H9 (cell line): Measurements from ENCODE around the gene F12. TPM values are rescaled to one million over a fixed set of nuclear protein-coding genes. Genes with fewer than 3 reads are reported as not detected.

Experiments
- DNase-seq: peaks from one replicate; pipeline ENCODE4 v3.0.0-alpha.2; 2017
- H2AFZ ChIP-seq: one replicate; pipeline ENCODE4 v1.6.1; 2013; ENCODE audit warnings: mild to moderate bottlenecking, low read length, control low read depth, moderate library complexity
- H2AK5ac ChIP-seq: 2 replicates; pipeline ENCODE4 v1.6.1; 2013; ENCODE audit warnings: low read length, control low read depth, mixed read lengths; ENCODE audit not compliant: insufficient read length
- H2BK120ac ChIP-seq: one replicate; pipeline ENCODE4 v1.6.1; 2013; ENCODE audit warnings: low read depth, mild to moderate bottlenecking, low read length, control low read depth, inconsistent platforms; ENCODE audit not compliant: poor library complexity, severe bottlenecking
- H2BK12ac ChIP-seq: 2 replicates; pipeline ENCODE4 v1.6.1; 2013; ENCODE audit warnings: low read length, control low read depth, mixed read lengths, low read depth; ENCODE audit not compliant: insufficient read length
- H2BK15ac ChIP-seq: 2 replicates; pipeline ENCODE4 v1.6.1; 2013; ENCODE audit warnings: low read depth, low read length, control low read depth
- H2BK20ac ChIP-seq: one replicate; pipeline ENCODE4 v1.6.1; 2013; ENCODE audit warnings: low read depth, mild to moderate bottlenecking, low read length, control low read depth, inconsistent platforms; ENCODE audit not compliant: poor library complexity, severe bottlenecking
- H2BK5ac ChIP-seq: 2 replicates; pipeline ENCODE4 v1.6.1; 2013; ENCODE audit warnings: low read length, control low read depth, mixed read lengths; ENCODE audit not compliant: insufficient read length
- H3K14ac ChIP-seq: 2 replicates; pipeline ENCODE4 v1.6.1; 2013; ENCODE audit warnings: low read length, control low read depth; ENCODE audit not compliant: insufficient read depth
- H3K18ac ChIP-seq: 2 replicates; pipeline ENCODE4 v1.6.1; 2013; ENCODE audit warnings: low read depth, mild to moderate bottlenecking, mixed read lengths, low read length, control low read depth; ENCODE audit not compliant: insufficient read length
- H3K23ac ChIP-seq: 2 replicates; pipeline ENCODE4 v1.6.1; 2013; ENCODE audit warnings: low read length, control low read depth, mixed read lengths, low read depth; ENCODE audit not compliant: insufficient read length
- H3K23me2 ChIP-seq: 2 replicates; pipeline ENCODE4 v1.6.1; 2013; ENCODE audit warnings: low read depth, mild to moderate bottlenecking, mixed read lengths, low read length, control low read depth; ENCODE audit not compliant: insufficient read length, poor library complexity, severe bottlenecking
- H3K27ac ChIP-seq: 2 replicates; pipeline ENCODE4 v1.5.1; 2013; ENCODE audit warnings: low read length, control low read depth, mixed read lengths, low read depth; ENCODE audit not compliant: insufficient read length
- H3K27me3 ChIP-seq: 2 replicates; pipeline ENCODE4 v1.6.1; 2013; ENCODE audit warnings: low read length, control low read depth, inconsistent platforms; ENCODE audit not compliant: insufficient read depth
- H3K4ac ChIP-seq: 2 replicates; pipeline ENCODE4 v1.6.1; 2013; ENCODE audit warnings: low read depth, mild to moderate bottlenecking, control low read depth, inconsistent platforms, low read length, moderate library complexity
- H3K4me1 ChIP-seq: 2 replicates; pipeline ENCODE4 v1.6.1; 2013; ENCODE audit warnings: low read length, control low read depth, inconsistent platforms; ENCODE audit not compliant: insufficient read depth
- H3K4me2 ChIP-seq: 2 replicates; pipeline ENCODE4 v1.6.1; 2013; ENCODE audit warnings: low read length, control low read depth, mixed read lengths; ENCODE audit not compliant: insufficient read length, insufficient read depth
- H3K56ac ChIP-seq: 2 replicates; pipeline ENCODE4 v1.6.1; 2013; ENCODE audit warnings: low read depth, mild to moderate bottlenecking, mixed read lengths, low read length, control low read depth; ENCODE audit not compliant: insufficient read length
- H3K79me1 ChIP-seq: 2 replicates; pipeline ENCODE4 v1.6.1; 2013; ENCODE audit warnings: low read depth, mild to moderate bottlenecking, moderate library complexity, low read length, control low read depth, inconsistent platforms; ENCODE audit not compliant: insufficient read depth, poor library complexity, severe bottlenecking
- H3K79me2 ChIP-seq: 2 replicates; pipeline ENCODE4 v1.6.1; 2013; ENCODE audit warnings: low read length, control low read depth, inconsistent platforms; ENCODE audit not compliant: insufficient read depth
- H3K9ac ChIP-seq: 2 replicates; pipeline ENCODE4 v1.6.1; 2013; ENCODE audit warnings: low read length, control low read depth, mixed read lengths; ENCODE audit not compliant: insufficient read length; ENCODE audit errors: extremely low read depth
- H3K9me3 ChIP-seq: one replicate; pipeline ENCODE4 v1.6.1; 2013; ENCODE audit warnings: low read depth, low read length, inconsistent platforms; ENCODE audit not compliant: control insufficient read depth
- H3T11ph ChIP-seq: one replicate; pipeline ENCODE4 v1.6.1; 2013; ENCODE audit warnings: mild to moderate bottlenecking, low read length, control low read depth, inconsistent platforms
- H4K20me1 ChIP-seq: one replicate; pipeline ENCODE4 v1.6.1; 2013; ENCODE audit not compliant: control insufficient read depth, insufficient read length, insufficient read depth
- H4K5ac ChIP-seq: 2 replicates; pipeline ENCODE4 v1.6.1; 2013; ENCODE audit warnings: low read depth, mild to moderate bottlenecking, mixed read lengths, low read length, control low read depth; ENCODE audit not compliant: insufficient read length
- H4K8ac ChIP-seq: replicated peaks from 2 replicates; pipeline ENCODE4 v1.6.1; 2013; ENCODE audit warnings: low read length, control low read depth, mixed read lengths, low read depth; ENCODE audit not compliant: insufficient read length
- H4K91ac ChIP-seq: 2 replicates; pipeline ENCODE4 v1.6.1; 2013; ENCODE audit warnings: low read depth, mild to moderate bottlenecking, moderate library complexity, mixed read lengths, low read length, control low read depth; ENCODE audit not compliant: insufficient read length
- H3K27ac Mint-ChIP-seq, 3 experiments: 2 replicates in 2 of 3; 3 replicates in 1 of 3; pipeline ENCODE4 v1.8.0; 2020 to 2021; ENCODE audit warnings: mixed read lengths in 3 of 3, mild to moderate bottlenecking in 1 of 3, moderate library complexity in 1 of 3
- H3K27me3 Mint-ChIP-seq: 2 replicates; pipeline ENCODE4 v1.8.0; 2021; ENCODE audit warnings: low read depth, mild to moderate bottlenecking, moderate library complexity, mixed read lengths
- H3K36me3 Mint-ChIP-seq, 3 experiments: 2 replicates in 2 of 3; 3 replicates in 1 of 3; pipeline ENCODE4 v1.8.0; 2020 to 2021; ENCODE audit warnings: low read depth in 3 of 3, mixed read lengths in 3 of 3; ENCODE audit not compliant: insufficient read depth in 1 of 3
- H3K4me1 Mint-ChIP-seq, 2 experiments: 2 replicates each; pipeline ENCODE4 v1.8.0; 2020; ENCODE audit warnings: mixed read lengths in 2 of 2
- H3K4me3 Mint-ChIP-seq, 2 experiments: 2 replicates in 1 of 2; 3 replicates in 1 of 2; pipeline ENCODE4 v1.8.0; 2020 to 2021; ENCODE audit warnings: mild to moderate bottlenecking in 2 of 2, mixed read lengths in 2 of 2, moderate library complexity in 1 of 2
- H3K9me3 Mint-ChIP-seq, 2 experiments: 2 replicates in 1 of 2; 3 replicates in 1 of 2; pipeline ENCODE4 v1.8.0; 2020; ENCODE audit warnings: mild to moderate bottlenecking in 2 of 2, mixed read lengths in 2 of 2, moderate library complexity in 1 of 2
- WGBS: extraction: QIAGEN DNeasy Blood & Tissue Kit; methylation state at CpG from one replicate; pipeline ENCODE4 v1.1.7; 2013; ENCODE audit warnings: missing lambda C conversion rate, low lambda C conversion rate, mixed read lengths; ENCODE audit not compliant: insufficient read length; ENCODE audit errors: extremely low coverage; 5-methylcytosine and 5-hydroxymethylcytosine counted together
- total RNA-seq: library from RNA; stranded (reverse); gene quantifications from 2 replicates; pipeline ENCODE4 v1.2.1, GENCODE V29; 2021
- TF ChIP-seq, protein P1 (sequence below): fragments of 200-600 bp; sonication (generic); conservative IDR thresholded peaks from 3 replicates; pipeline ENCODE4 v1.8.0; 2021; ENCODE audit warnings: antibody characterized with exemption, mild to moderate bottlenecking

Gene F12
- total RNA-seq, 1 experiment from 2014 or later = 3.5 TPM

DNA sequence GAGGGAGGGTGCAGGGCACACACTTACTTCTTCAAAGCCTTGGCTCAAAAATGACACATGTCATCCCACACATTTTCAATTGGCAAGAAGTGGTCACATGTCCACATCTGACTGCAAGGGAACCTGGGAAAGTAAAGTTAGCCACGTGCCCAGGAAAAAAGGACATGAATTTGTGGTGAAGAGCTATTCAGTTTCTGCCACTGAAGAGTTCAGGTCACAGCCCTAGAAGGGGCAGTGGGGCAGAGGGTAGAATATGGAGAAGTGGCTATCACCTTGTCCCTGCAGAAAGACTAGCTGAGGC is 53.5 kb downstream of the F12 start:
- Mint-ChIP-seq H3K4me1 (peaks cover 4 to 8% of the 10 kb centered on the region in 2 experiments), H3K27ac (no peak overlapping the region), H3K36me3 (no peaks in the 10 kb centered on the region; a peak in 1 of 7 replicates), H3K9me3 (peaks cover 3 to 4% of the 10 kb centered on the region in 2 experiments; a peak in 4 of 5 replicates), H3K27me3 (peaks cover 49% of the 10 kb centered on the region), H3K4me3 (no peak overlapping the region)
- no peak overlapping the region for H2AFZ ChIP-seq
- H3K23ac ChIP-seq = no peak overlapping the region
- no peak overlapping the region for H3K4ac ChIP-seq
- no peaks in the 10 kb centered on the region for H4K20me1 ChIP-seq
- H3K4me1 ChIP-seq = peaks cover under 1% of the 10 kb centered on the region; the same call in 1 of the 2 replicates
- no peak overlapping the region for H3K9ac ChIP-seq
- H3K56ac ChIP-seq = no peak overlapping the region
- no peaks in the 10 kb centered on the region for H3K27me3 ChIP-seq
- H2BK15ac ChIP-seq = no peak overlapping the region
- H3K18ac ChIP-seq = no peak overlapping the region
- no peak overlapping the region for H4K91ac ChIP-seq
- H4K5ac ChIP-seq = no peak overlapping the region
- H2BK120ac ChIP-seq = no peak overlapping the region
- no peak overlapping the region for H4K8ac ChIP-seq
- TF ChIP-seq, protein P1, sequence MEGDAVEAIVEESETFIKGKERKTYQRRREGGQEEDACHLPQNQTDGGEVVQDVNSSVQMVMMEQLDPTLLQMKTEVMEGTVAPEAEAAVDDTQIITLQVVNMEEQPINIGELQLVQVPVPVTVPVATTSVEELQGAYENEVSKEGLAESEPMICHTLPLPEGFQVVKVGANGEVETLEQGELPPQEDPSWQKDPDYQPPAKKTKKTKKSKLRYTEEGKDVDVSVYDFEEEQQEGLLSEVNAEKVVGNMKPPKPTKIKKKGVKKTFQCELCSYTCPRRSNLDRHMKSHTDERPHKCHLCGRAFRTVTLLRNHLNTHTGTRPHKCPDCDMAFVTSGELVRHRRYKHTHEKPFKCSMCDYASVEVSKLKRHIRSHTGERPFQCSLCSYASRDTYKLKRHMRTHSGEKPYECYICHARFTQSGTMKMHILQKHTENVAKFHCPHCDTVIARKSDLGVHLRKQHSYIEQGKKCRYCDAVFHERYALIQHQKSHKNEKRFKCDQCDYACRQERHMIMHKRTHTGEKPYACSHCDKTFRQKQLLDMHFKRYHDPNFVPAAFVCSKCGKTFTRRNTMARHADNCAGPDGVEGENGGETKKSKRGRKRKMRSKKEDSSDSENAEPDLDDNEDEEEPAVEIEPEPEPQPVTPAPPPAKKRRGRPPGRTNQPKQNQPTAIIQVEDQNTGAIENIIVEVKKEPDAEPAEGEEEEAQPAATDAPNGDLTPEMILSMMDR = no peak
- H3K9me3 ChIP-seq = no peaks in the 10 kb centered on the region
- WGBS = no CpG with 5 or more reads among the region's 1 CpG
- no peak overlapping the region for H2BK20ac ChIP-seq
- no peak overlapping the region for H3K14ac ChIP-seq
- H3T11ph ChIP-seq = no peak overlapping the region
- peaks cover 4% of the 10 kb centered on the region for H3K79me1 ChIP-seq
- DNase-seq = no peak
- H3K79me2 ChIP-seq = peaks cover 5% of the 10 kb centered on the region
- H2AK5ac ChIP-seq = no peak overlapping the region
- peaks cover 7% of the 10 kb centered on the region for H3K23me2 ChIP-seq
- no peak overlapping the region for H3K27ac ChIP-seq
- no peak overlapping the region for H2BK12ac ChIP-seq
- H3K4me2 ChIP-seq = no peak overlapping the region
- H2BK5ac ChIP-seq = no peak overlapping the region
